ENCODE measurements around the gene NOS1AP. TPM values are rescaled to one million over a fixed set of nuclear protein-coding genes. Genes with fewer than 3 reads are reported as not detected.
"Not testable (repeated sequence)": the region's sequence is repeated elsewhere in the genome, so short reads cannot be mapped to it uniquely, and the experiment has no call there.

Gene NOS1AP
- total RNA-seq, 1 donor = under 0.01 TPM

- H3K9me3 ChIP-seq (ENCODE audit: low read depth, low read length) = no peaks in the 10 kb centered on the region
- H3K4me3 ChIP-seq (ENCODE audit: low read length) = no peak overlapping the region
- no peaks in the 10 kb centered on the region for H3K27me3 ChIP-seq (ENCODE audit: insufficient read depth, low read length)
- H3K4me1 ChIP-seq (ENCODE audit: insufficient read depth, low read length) = no peaks in the 10 kb centered on the region
These were observed 29.5 kb upstream of the NOS1AP start for GRCh38 chr1:162040001-162040400.

DNA sequence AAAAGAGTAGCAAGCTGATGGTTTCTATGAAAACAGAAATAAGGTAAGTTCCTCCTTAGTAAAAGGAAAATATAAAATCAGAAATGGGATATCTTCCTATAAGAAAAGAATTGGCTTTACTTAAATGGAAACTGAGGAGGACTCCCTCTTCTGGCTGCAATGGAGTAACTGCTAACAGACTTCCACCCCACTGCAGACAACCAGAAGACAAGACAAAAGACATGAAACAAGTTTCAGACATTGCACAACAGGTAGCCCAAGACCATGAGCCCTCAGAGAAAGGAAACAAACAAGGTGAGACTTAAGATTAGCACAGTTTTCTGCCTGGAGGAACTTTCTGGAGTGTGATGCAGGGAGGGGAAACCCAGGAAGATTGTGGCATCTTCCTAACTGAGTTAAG lies 28.8 kb upstream of the NOS1AP start:
- H3K27me3 ChIP-seq (ENCODE audit: insufficient read depth, low read length) = no peaks in the 10 kb centered on the region
- no peaks in the 10 kb centered on the region for H3K4me1 ChIP-seq (ENCODE audit: insufficient read depth, low read length)
- no peak overlapping the region for H3K4me3 ChIP-seq (ENCODE audit: low read length)
- H3K9me3 ChIP-seq (ENCODE audit: low read depth, low read length) = no peaks in the 10 kb centered on the region

GRCh38 chr1:162042361-162042760 lies 27.1 kb upstream of the NOS1AP start:
- Histone ChIP-seq H3K4me3 (ENCODE audit: low read length) (no peak overlapping the region), H3K4me1 (ENCODE audit: insufficient read depth, low read length) (no peaks in the 10 kb centered on the region), H3K27me3 (ENCODE audit: insufficient read depth, low read length) (no peaks in the 10 kb centered on the region), H3K9me3 (ENCODE audit: low read depth, low read length) (no peaks in the 10 kb centered on the region)

GRCh38 chr1:162046921-162047320 lies 22.6 kb upstream of the NOS1AP start:
- H3K4me1 ChIP-seq (ENCODE audit: insufficient read depth, low read length) = no peaks in the 10 kb centered on the region
- H3K27me3 ChIP-seq (ENCODE audit: insufficient read depth, low read length) = peaks cover 4% of the 10 kb centered on the region
- no peak overlapping the region for H3K4me3 ChIP-seq (ENCODE audit: low read length)
- no peaks in the 10 kb centered on the region for H3K9me3 ChIP-seq (ENCODE audit: low read depth, low read length)

DNA sequence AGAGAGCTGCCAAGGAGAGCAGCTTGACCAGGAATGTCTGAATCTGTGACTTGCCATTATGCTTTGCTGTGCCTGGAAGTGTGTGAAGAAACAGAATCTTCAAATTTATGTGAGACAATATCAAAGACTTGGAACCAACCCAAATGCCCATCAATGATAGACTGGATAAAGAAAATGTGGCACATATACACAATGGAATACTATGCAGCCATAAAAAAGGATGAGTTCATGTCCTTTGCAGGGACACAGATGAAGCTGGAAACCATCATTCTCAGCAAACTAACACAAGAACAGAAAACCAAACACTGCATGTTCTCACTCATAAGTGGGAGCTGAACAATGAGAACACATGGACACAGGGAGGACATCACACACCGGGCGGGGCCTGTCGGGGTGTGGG lies 15.5 kb upstream of the NOS1AP start:
- not testable (repeated sequence) for H3K9me3 ChIP-seq (ENCODE audit: low read depth, low read length); H3K4me1 ChIP-seq (ENCODE audit: insufficient read depth, low read length); H3K27me3 ChIP-seq (ENCODE audit: insufficient read depth, low read length); H3K4me3 ChIP-seq (ENCODE audit: low read length)

DNA sequence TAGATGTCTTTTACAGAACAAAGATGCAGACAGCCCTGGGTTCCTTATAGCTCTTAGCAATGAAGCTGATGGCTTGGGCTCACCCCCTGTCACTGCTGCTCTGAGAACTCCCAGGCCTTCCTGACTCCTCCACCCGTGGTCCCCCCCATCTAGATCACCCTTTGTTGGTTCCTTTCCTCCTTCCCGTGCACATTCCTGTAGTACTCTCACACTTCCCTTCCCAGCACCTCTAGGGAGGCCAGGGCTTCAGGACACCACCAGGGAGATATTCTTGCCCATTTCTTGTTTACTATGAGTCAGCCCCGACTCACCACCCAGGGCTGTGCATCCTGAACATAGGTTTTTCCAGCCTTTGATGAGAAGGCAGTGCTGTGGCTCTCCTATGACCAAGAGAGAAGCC lies 14.4 kb upstream of the NOS1AP start:
- no peaks in the 10 kb centered on the region for H3K4me1 ChIP-seq (ENCODE audit: insufficient read depth, low read length)
- no peaks in the 10 kb centered on the region for H3K27me3 ChIP-seq (ENCODE audit: insufficient read depth, low read length)
- no peaks in the 10 kb centered on the region for H3K9me3 ChIP-seq (ENCODE audit: low read depth, low read length)
- no peak overlapping the region for H3K4me3 ChIP-seq (ENCODE audit: low read length)

- Histone ChIP-seq H3K4me1 (ENCODE audit: insufficient read depth, low read length) (no peaks in the 10 kb centered on the region), H3K4me3 (ENCODE audit: low read length) (no peak overlapping the region), H3K9me3 (ENCODE audit: low read depth, low read length) (no peaks in the 10 kb centered on the region), H3K27me3 (ENCODE audit: insufficient read depth, low read length) (no peaks in the 10 kb centered on the region)
These were observed 13.4 kb upstream of the NOS1AP start for GRCh38 chr1:162056043-162056442.

DNA sequence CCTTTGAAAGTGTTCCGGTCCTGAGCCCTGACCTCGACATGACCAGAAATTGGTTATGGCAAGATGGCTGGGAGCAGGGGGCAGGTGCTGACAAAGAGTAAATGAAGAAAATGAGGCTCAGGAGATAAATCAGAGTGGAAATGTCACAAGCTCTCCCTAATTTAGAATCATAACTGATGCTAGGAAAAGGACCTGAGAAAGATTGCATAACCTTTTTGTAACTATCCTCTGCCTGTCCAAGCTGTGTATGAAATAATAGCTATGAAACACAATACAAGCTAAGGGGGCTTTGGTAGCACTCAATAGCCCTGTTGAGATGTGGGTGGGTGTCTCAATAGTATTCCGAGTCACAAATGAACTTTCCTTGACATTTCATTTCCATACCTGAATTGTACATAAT lies 12.9 kb upstream of the NOS1AP start:
- Histone ChIP-seq H3K4me1 (ENCODE audit: insufficient read depth, low read length) (no peaks in the 10 kb centered on the region), H3K9me3 (ENCODE audit: low read depth, low read length) (no peaks in the 10 kb centered on the region), H3K4me3 (ENCODE audit: low read length) (no peak overlapping the region), H3K27me3 (ENCODE audit: insufficient read depth, low read length) (no peaks in the 10 kb centered on the region)

DNA sequence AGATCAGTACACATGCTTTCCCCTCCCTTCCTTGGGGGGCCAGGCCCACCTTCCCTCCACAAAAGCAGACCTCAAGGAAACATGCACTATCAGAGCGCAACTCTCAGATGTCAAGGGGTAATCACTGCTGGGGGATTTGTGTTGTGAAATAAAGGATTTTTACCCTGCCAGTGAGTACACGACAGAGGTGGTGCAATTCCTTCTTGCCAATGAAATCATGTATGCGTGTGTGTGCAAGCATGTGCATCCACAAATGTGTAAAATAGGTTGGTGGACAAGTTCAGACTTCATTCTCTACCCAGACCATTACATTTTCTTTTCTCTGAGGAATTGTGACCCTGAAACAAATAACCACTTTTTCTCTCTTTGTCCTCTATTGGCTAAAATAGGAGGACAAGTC lies 9.8 kb upstream of the NOS1AP start:
- no peak overlapping the region for H3K4me3 ChIP-seq (ENCODE audit: low read length)
- H3K4me1 ChIP-seq (ENCODE audit: insufficient read depth, low read length) = no peaks in the 10 kb centered on the region
- no peaks in the 10 kb centered on the region for H3K9me3 ChIP-seq (ENCODE audit: low read depth, low read length)
- H3K27me3 ChIP-seq (ENCODE audit: insufficient read depth, low read length) = peaks cover 7% of the 10 kb centered on the region

DNA sequence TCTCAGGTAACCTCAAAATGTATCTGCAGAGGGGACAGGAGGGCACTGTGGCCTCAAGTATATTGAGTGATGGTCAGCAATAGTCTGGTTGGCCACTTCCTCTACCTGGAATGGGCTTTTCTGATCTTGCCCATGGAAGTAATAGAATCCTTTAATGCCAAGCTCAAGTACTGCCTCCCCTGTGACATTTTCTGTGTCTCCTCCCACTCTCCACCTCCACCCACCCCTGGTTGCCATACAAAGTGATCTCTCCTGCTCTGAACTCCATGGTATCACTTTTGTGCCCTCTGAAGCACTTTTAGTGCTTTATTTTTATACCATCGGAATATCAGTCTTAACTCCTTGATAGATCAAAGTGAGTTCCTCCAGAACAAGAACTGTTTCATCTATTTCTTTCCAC lies 9.2 kb upstream of the NOS1AP start:
- H3K9me3 ChIP-seq (ENCODE audit: low read depth, low read length) = no peaks in the 10 kb centered on the region
- H3K4me3 ChIP-seq (ENCODE audit: low read length) = no peak overlapping the region
- no peaks in the 10 kb centered on the region for H3K4me1 ChIP-seq (ENCODE audit: insufficient read depth, low read length)
- peaks cover 13% of the 10 kb centered on the region for H3K27me3 ChIP-seq (ENCODE audit: insufficient read depth, low read length)

DNA sequence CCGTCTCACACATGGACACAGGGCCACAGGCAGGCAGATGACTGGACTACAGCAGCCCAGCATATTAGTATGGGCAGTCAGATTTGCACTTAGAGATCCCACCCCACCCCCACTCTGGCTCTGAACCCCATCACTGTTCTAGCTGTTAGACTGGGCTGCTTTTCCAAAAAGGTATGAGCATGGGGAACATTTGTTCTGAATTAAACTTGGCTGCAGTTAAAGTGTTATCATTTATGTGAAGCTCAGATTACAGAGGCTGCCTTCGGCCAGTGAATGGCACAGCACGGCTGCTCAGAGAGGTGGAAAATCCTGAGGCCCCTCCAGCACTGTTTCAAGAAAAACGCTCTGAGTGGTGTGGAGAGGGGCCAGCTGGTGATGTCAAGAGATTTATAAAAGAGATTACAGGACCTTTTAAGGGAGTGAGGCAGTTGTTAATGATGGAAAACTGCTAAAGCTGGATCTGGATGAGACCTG lies 6.9 kb upstream of the NOS1AP start:
- Histone ChIP-seq H3K4me1 (ENCODE audit: insufficient read depth, low read length) (no peaks in the 10 kb centered on the region), H3K9me3 (ENCODE audit: low read depth, low read length) (no peaks in the 10 kb centered on the region), H3K4me3 (ENCODE audit: low read length) (no peak overlapping the region), H3K27me3 (ENCODE audit: insufficient read depth, low read length) (peaks cover 23% of the 10 kb centered on the region)

DNA sequence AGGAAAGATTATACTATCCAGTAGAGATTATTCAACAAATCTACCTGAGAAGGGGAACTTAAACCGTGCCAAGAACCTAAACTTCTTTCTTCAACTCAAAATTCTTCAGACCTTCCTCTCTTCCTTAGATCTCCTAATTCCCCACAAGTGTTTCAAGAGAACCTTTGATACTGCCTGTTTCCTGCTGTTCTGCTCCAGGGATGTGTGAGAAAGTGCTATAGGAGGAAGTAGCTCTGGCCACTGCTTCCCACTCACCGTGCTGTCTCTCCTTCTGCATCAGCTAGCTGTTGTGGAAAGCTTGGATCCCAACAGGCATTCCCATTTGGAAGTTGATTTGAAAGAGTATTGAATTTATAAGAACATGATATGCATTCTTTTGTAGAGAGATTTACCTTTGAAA lies 4.5 kb upstream of the NOS1AP start:
- Histone ChIP-seq H3K4me3 (ENCODE audit: low read length) (no peak overlapping the region), H3K4me1 (ENCODE audit: insufficient read depth, low read length) (peaks cover 8% of the 10 kb centered on the region), H3K9me3 (ENCODE audit: low read depth, low read length) (no peaks in the 10 kb centered on the region), H3K27me3 (ENCODE audit: insufficient read depth, low read length) (peaks cover 33% of the 10 kb centered on the region)

GRCh38 chr1:162066836-162067235 lies 2.7 kb upstream of the NOS1AP start:
- H3K4me3 ChIP-seq (ENCODE audit: low read length); H3K9me3 ChIP-seq (ENCODE audit: low read depth, low read length): not testable (repeated sequence)
- H3K27me3 ChIP-seq (ENCODE audit: insufficient read depth, low read length) = peaks cover 51% of the 10 kb centered on the region
- H3K4me1 ChIP-seq (ENCODE audit: insufficient read depth, low read length) = peaks cover 18% of the 10 kb centered on the region

GRCh38 chr1:162067466-162067865 lies 2.0 kb upstream of the NOS1AP start:
- Histone ChIP-seq H3K9me3 (ENCODE audit: low read depth, low read length) (no peaks in the 10 kb centered on the region), H3K4me3 (ENCODE audit: low read length) (no peak overlapping the region), H3K27me3 (ENCODE audit: insufficient read depth, low read length) (peaks cover 58% of the 10 kb centered on the region), H3K4me1 (ENCODE audit: insufficient read depth, low read length) (peaks cover 18% of the 10 kb centered on the region)

DNA sequence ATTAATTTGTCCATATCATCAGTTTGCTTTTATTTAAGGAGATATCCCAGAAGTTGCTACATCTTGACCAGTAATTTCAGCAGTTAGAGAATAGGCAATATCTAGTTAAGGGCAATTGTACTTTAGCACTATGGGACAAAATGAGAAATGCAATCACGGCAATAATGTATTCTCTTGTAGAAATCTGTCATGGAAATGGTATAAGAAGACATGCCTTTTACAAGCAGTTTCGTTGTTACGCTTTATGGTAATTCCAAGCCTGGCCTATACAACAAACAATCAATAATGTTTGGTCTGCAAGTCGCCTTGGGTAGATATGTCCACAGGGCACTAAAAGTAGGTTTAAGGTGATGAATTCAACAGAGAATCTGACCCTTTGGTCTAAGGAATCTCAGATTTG lies 1.2 kb upstream of the NOS1AP start:
- Histone ChIP-seq H3K27me3 (ENCODE audit: insufficient read depth, low read length) (peaks cover 62% of the 10 kb centered on the region), H3K9me3 (ENCODE audit: low read depth, low read length) (no peaks in the 10 kb centered on the region), H3K4me1 (ENCODE audit: insufficient read depth, low read length) (peaks cover 18% of the 10 kb centered on the region), H3K4me3 (ENCODE audit: low read length) (no peak overlapping the region)

- peaks cover 18% of the 10 kb centered on the region for H3K4me1 ChIP-seq (ENCODE audit: insufficient read depth, low read length)
- no peaks in the 10 kb centered on the region for H3K9me3 ChIP-seq (ENCODE audit: low read depth, low read length)
- peak overlapping the region; percentile 44 for H3K4me3 ChIP-seq (ENCODE audit: low read length)
- peaks cover 53% of the 10 kb centered on the region for H3K27me3 ChIP-seq (ENCODE audit: insufficient read depth, low read length)
These were observed 730 bp downstream of the NOS1AP start for GRCh38 chr1:162070094-162070748.

Measured in mononuclear cell (primary cell).